Lower leg skin (tissue), 3 donors: ENCODE results near the gene ZEB2.

Experiments
- POLR2A ChIP-seq, 2 donors: fragments of 450-650 bp; IDR thresholded peaks; one replicate each; pipeline ENCODE4 v1.6.1; 2016 to 2017; ENCODE audit warnings: antibody characterized with exemption in 2 of 2, mild to moderate bottlenecking in 1 of 2, moderate library complexity in 1 of 2
- TF ChIP-seq, protein P1 (sequence below), 3 donors: fragments of 450-650 bp; IDR thresholded peaks; one replicate each; pipeline ENCODE4 v1.5.1; 2016; ENCODE audit warnings: antibody characterized with exemption in 3 of 3, mild to moderate bottlenecking in 3 of 3, moderate library complexity in 2 of 3

GRCh38 chr2:144411473-144411872 lies 108.4 kb downstream of the ZEB2 start:
- TF ChIP-seq, protein P1, sequence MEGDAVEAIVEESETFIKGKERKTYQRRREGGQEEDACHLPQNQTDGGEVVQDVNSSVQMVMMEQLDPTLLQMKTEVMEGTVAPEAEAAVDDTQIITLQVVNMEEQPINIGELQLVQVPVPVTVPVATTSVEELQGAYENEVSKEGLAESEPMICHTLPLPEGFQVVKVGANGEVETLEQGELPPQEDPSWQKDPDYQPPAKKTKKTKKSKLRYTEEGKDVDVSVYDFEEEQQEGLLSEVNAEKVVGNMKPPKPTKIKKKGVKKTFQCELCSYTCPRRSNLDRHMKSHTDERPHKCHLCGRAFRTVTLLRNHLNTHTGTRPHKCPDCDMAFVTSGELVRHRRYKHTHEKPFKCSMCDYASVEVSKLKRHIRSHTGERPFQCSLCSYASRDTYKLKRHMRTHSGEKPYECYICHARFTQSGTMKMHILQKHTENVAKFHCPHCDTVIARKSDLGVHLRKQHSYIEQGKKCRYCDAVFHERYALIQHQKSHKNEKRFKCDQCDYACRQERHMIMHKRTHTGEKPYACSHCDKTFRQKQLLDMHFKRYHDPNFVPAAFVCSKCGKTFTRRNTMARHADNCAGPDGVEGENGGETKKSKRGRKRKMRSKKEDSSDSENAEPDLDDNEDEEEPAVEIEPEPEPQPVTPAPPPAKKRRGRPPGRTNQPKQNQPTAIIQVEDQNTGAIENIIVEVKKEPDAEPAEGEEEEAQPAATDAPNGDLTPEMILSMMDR (IDR thresholded peaks at IDR 0.05) = no peak
- TF ChIP-seq POLR2A (IDR thresholded peaks at IDR 0.05) = no peak
